NCI-H2196 (cell line): ENCODE measurements around the gene TUBB1.

ENCODE experiments used
- DNase-seq: peaks from one replicate; lab custom pipeline; 2025; ENCODE audit not compliant: unreplicated experiment; lab: John Stamatoyannopoulos, UW

The TUBB1 gene

DNA sequence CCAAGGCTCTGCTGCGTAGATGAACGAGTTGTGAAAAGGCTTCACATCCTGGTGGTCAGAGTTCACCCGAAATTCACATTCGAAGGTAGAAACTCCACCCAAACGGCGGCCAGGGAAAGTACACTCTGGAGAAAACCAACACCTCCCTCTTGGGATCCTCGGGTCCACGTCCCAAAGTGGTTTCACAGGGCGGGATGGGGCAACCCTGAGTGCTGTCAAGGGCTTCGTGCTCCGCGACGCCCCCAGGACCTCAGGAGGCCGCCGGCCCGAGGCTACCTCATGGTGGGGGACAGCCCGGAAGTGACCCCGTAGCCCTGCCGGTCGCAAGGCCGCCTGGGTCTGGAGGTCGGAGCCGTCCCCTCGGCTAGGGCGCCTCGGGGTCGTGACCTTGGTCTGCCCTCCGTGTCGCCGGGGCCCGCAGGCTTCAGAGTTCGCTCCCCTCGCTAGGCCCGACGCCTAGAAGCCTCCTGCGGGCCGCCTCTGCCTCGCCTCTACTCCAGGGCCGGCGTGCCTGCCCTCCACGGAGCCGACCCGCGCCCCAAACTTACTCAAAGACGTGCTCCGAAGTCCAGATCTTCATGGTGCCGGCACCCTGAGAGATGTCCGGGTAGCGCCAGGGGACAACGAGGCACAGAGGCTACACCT lies 23.0 kb downstream of the TUBB1 start, which contains the start of gene PRELID3B:
Gene PRELID3B (minus strand): TSS at position 636 of the 645 bp plus-strand sequence. CDS start 56 bp downstream, at position 580.
- DNase-seq: peak; percentile 11

- peak; percentile 97 for DNase-seq
Observed at GRCh38 chr20:59042796-59043631, 23.8 kb downstream of the TUBB1 start.

DNA sequence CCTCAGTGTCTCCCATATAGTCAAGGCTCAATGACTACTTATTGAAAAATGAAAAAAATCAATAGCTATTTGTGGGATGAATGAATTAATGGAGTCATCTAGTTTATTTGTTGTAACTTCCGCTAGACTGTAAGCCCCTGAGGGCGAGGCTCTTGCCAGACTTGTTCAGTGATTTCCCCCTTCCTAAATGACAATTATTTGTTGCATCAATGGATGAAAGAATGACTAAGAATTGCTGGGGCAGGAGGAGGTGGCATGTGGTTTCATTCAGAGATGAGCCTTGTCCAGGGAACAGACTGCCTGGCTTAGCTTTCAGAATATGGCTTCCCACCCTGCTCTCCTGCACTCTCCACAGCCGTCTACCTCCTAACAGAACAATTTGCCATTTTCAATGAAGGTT lies 24.5 kb downstream of the TUBB1 start:
- DNase-seq: no peak

DNA sequence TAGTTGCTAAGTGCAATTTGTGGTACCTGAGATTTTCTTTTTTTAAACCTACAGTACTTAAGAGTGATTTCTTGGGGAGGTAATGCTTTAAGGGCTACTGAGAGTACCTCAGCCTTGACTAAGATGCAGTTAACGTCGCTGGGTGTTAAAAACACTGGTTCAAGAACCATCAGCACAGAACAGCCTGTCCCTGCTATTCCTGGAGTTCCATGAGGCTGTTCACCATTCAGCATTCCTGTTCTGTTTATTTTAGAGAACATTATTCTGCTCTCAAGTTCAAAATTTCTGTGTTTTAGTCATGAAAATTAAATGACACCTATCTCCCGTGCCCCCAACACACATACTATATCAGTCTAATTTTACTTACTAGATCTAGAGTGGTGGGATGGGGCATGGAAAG lies 25.1 kb downstream of the TUBB1 start:
- no peak for DNase-seq

DNA sequence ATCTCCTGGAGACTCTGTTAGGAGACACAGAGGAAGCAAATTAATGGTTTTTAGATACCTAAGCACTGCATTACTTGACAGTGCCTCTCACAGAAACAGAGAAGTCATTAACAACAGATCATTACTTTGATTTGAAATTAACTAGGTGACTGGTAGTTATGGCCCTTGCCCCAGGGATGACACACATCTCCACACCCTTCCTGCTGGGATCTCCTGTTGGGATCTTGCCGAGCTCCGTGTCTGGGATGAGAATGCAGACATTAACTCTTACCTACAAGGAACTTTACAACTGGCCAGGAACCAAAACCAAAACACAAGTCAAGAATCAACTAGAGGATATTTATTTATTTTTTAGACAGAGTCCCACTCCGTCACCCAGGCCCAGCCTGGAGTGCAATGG lies 25.6 kb downstream of the TUBB1 start:
- no peak for DNase-seq

DNA sequence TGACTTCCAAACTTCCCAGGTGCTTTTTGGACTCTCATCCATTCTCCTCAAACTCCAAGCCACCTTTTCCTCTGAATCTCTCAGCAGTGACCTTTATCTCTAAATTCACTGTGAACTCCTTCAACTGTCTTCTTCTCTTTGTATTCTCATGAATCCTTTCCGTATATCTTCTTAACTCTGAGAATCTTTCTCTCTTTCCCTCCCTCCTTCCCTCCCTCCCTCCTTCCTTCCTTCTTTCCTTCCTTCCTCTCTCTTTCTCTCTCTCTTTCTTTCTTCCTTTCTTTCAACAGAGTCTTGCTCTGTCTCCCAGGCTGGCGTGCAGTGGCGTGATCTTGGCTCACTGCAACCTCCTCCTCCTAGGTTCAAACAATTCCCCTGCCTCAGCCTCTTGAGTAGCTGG lies 27.6 kb downstream of the TUBB1 start:
- DNase-seq: no peak

- no peak for DNase-seq
Observed at GRCh38 chr20:59047938-59048680, 28.9 kb downstream of the TUBB1 start.

DNA sequence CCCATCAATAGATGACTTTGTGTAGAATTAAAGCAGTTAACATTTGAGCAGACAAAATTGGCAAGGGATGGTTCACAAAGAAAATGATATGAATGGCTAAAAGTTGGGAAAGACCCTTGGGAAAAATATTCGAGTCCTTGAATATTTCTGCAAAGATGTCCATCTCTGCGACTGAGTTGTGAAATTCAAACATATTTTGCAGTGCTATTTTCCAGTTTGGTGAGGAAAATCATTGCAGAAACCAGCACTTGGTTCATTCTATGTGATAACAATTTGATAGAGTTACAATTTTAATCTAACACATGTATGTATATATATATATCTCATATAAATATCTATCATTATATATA lies 29.4 kb downstream of the TUBB1 start:
- no peak for DNase-seq

DNA sequence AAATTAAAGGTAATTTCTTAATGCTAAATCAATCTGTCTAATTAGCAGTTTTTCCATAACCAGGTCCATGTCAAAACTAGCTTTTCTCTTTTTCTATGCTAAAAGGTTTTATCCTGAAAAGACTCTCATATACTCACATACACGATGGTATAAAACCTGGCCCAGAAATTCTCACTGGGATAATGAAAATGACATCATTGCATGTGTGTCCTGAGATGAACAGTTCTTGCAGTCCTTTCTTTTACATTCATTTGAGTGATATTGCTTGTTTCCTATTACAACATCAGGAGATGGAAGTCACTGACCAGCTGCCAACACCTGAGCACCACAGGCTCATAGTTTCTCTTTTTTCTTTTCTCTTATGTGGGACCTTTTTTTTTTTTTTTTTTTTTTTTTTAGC lies 31.2 kb downstream of the TUBB1 start:
- DNase-seq: no peak

GRCh38 chr20:59051666-59052185 lies 32.5 kb downstream of the TUBB1 start:
- no peak for DNase-seq

DNA sequence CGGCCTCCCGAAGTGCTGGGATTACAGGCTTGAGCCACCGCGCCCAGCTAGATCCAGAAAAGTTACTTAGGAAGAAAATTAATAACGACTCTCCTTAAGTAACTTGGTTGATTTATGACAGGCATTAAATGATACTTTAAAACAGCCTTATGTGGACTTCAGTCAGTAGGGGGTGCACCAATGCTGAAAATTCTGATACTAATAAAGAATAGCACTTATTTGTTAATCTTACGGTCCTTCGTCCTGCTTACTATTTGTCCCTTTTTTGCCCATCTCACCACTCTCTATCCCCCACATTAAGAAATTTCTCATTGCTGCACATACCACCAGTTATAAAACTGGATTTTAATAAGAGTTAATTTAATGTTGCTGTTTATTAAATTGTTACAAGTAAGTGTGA lies 36.1 kb downstream of the TUBB1 start:
- DNase-seq: no peak

- no peak for DNase-seq
Observed at GRCh38 chr20:59062081-59062480, 42.9 kb downstream of the TUBB1 start.

DNA sequence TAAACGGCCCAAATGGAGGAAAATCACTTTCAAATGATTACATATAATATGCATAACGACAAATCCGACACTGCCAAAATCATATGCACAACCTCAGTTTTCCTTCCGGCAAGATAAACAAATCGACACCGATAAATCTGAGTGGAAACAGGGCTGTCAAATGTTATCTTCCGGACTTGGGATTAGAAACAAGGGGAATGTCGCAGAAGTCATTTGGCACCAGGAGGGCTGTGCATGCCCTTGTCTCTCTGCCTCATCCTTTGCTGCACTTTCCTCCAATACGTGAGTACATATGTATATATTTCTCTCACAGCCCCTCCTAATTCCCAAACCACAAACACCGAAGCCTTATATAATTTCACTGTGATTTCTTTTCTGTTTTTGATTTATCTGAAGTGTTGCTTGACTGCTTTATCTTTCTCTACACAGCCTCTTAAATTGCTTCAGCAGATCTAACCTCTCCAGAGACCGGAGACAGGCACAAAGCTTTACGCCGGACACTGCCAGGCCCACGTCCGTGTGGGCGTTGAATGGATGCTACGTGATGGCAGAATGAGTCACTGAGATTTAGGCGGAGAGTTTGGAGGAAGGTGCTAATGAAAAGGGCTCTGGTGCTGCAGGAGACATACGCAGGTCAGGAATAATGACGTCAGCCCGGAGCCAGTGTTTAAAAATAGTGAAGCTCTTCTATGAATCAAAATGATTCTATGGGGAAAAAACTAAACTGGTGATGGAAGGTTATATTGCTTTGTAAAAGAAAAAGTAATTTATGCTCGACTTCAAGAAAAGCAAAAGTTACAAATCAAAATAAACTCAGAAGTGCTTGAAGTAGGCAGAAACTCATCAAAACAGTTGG lies 44.4 kb downstream of the TUBB1 start:
- no peak for DNase-seq

- no peak for DNase-seq
Observed at GRCh38 chr20:59064214-59064722, 45.0 kb downstream of the TUBB1 start.

DNA sequence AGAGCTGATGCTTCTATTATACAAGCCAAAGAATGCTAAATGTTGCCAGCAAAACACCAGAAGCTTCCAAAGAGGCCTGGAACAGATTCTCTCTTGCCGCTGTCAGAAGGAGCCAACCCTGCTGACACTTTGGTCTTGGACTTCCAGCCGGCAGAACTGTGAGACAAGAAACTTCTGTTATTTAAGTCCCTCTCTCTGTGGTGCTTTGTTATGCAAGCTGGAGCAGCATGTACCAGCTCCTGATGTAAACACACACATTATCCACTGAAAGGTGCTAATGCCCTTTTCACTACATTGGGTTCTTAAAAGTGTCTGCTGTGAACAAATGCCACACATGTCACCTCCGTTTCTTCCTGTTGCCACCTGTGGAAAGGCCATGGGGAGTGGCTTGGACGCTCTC lies 49.3 kb downstream of the TUBB1 start:
- DNase-seq: no peak

GRCh38 chr20:59069026-59069425 lies 49.8 kb downstream of the TUBB1 start:
- DNase-seq: no peak

DNA sequence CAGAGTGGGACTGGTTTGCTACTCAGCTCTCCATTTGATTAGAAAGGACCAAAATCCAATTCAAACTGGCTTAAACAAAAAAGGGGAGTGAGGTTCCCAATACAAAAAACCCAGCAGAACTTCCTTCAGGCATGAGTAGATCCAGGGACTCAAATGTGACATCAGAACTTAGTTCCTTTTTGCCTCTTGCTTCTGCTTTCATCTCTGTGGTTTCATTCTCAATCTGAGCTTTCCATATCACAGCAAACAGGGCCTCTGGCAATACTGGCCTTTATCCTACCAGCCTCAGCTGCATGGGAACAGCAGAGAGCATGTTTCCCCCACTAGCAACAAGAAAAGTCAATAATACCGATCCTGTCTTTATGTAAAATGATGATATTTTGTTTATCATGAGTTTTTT lies 52.0 kb downstream of the TUBB1 start:
- DNase-seq: no peak

DNA sequence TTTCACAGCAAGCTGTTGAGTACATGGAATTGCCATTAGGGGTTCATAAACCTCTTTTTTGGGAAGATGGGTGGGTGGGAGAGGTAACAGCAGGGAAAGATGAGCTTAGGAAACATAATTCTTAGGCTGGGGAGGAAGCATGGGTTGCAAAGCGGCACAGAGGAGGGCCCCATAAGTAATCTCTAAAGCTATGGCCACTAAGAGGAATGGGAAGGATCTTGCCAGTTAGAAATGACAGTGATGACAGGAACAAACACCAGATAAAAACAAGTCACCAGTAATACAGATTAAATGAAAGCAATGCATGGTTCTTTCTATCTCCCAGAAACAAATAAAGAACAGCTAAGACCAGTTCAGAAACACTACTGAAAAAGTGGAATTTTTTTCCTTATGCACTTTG lies 54.4 kb downstream of the TUBB1 start:
- no peak for DNase-seq

GRCh38 chr20:59074456-59074855 lies 55.2 kb downstream of the TUBB1 start:
- DNase-seq: no peak

DNA sequence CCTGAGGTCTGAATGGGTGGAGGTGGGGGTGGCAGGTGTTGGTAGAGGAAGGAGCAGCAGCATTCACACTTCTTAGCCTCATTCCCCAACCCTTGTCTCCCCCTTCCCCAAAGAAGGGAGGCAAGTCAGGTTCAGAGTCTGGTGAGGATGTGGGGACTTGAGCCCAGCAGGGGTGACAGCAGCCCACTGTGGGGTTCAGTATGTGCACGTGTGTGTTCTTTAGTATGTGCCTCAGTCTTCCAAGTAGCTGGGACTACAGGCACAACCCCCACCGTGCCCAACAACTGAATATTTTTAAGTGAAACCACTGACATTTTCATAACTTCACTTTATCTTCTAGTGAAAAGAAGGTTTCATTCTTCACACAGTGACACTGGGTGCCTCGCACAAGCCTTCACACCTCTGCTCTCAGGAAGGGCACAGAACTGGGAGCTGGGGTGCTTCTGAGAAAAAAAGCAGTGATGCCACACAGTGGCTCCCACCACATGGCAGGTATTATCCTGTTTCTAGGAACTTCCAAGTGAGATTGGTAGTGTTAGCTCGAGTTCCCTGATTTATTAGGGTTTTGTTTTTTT lies 56.8 kb downstream of the TUBB1 start:
- DNase-seq: no peak
